Body of pancreas (tissue), 4 donors: Measurements from ENCODE around the gene ACOX3. TPM values are rescaled to one million over a fixed set of nuclear protein-coding genes. Genes with fewer than 3 reads are reported as not detected.

Experiments
- ATAC-seq: fragments of 150-250 bp; one replicate; pipeline ENCODE4 v1.9.1; 2016
- DNase-seq, 4 donors: peaks; one replicate each; pipeline ENCODE4 v3.0.0-alpha.2; 2019
- H3K27ac ChIP-seq, 4 donors: fragments of 200-600 bp; sonication (generic); 1 replicate in 3 of 4; 2 replicates in 1 of 4; pipeline versions ENCODE4 v1.5.1 to v1.6.1; 2016 to 2019; ENCODE audit warnings: mild to moderate bottlenecking in 1 of 4, mixed read lengths in 1 of 4, moderate library complexity in 1 of 4
- H3K27me3 ChIP-seq, 2 donors: fragments of 200-600 bp; sonication (generic); one replicate each; pipeline ENCODE4 v1.6.0; 2016; ENCODE audit warnings: mild to moderate bottlenecking in 1 of 2
- H3K36me3 ChIP-seq, 2 donors: fragments of 200-600 bp; sonication (generic); replicated peaks in 1 of 2; 2 replicates each; pipeline ENCODE4 v1.5.1; 2016; ENCODE audit warnings: low read depth in 2 of 2; ENCODE audit not compliant: insufficient read depth in 1 of 2
- H3K4me1 ChIP-seq: fragments of 200-600 bp; sonication (generic); one replicate; pipeline ENCODE4 v1.6.0; 2016
- H3K4me3 ChIP-seq, 2 donors: fragments of 200-600 bp; sonication (generic); 1 replicate in 1 of 2; 2 replicates in 1 of 2; pipeline ENCODE4 v1.5.1; 2016 to 2019
- H3K9me3 ChIP-seq, 3 donors: fragments of 200-600 bp; sonication (generic); 1 replicate in 2 of 3; 2 replicates in 1 of 3; pipeline ENCODE4 v1.5.1; 2016
- CTCF ChIP-seq, 7 experiments: fragments of 450-650 bp in 4 of 7; fragments of 200-600 bp in 3 of 7; sonication (generic) in 3 of 7; IDR thresholded peaks; one replicate each; pipeline ENCODE4 v1.5.1; 2016 to 2019; ENCODE audit warnings: antibody characterized with exemption in 7 of 7
- POLR2A ChIP-seq, 3 donors: fragments of 450-650 bp; IDR thresholded peaks; one replicate each; pipeline ENCODE4 v1.6.1; 2016; ENCODE audit warnings: antibody characterized with exemption in 3 of 3, mild to moderate bottlenecking in 2 of 3
- WGBS, 2 donors: methylation state at CpG; one replicate each; pipeline ENCODE4 v1.1.5; 2017; 5-methylcytosine and 5-hydroxymethylcytosine counted together
- intact Hi-C: fragments of 100-400 bp; cut with DNase I; formaldehyde crosslinking; loops from one replicate; pipeline ENCODE4 v1.15.1; 2023
- total RNA-seq, 2 donors: library from RNA; depleted of rRNA; stranded (reverse); fragments of >200 nt; gene quantifications; one replicate each; pipeline ENCODE4 v1.1.0, GENCODE V29; 2016

Gene ACOX3
- total RNA-seq, 2 donors from 2014 or later: 18.4 to 23.4 TPM

GRCh38 chr4:8404791-8405515 is 35.6 kb downstream of the ACOX3 start:
- ATAC-seq (no peak), DNase-seq (no peak)
- 68 to 82% methylated on average over 13 to 14 of the region's 14 CpGs for WGBS, 2 donors
- Histone ChIP-seq H3K4me1 (no peaks in the 10 kb centered on the region), H3K27me3 (no peaks in the 10 kb centered on the region), H3K4me3 (no peak overlapping the region), H3K27ac (no peak overlapping the region), H3K36me3 (peaks cover 5 to 8% of the 10 kb centered on the region in 2 donors), H3K9me3 (no peaks in the 10 kb centered on the region)
- intact Hi-C loops: loop anchor here (10.0 kb wide), 2 partner anchors 160 to 230 kb away; no protein-coding TSS in a partner anchor
- TF ChIP-seq POLR2A (IDR thresholded peaks at IDR 0.05): no peak
- no peak for TF ChIP-seq CTCF (IDR thresholded peaks at IDR 0.05)

GRCh38 chr4:8403976-8404375 is 36.5 kb downstream of the ACOX3 start:
- Histone ChIP-seq H3K36me3 (peaks cover 5 to 9% of the 10 kb centered on the region in 2 donors), H3K27me3 (no peaks in the 10 kb centered on the region), H3K4me1 (no peaks in the 10 kb centered on the region), H3K27ac (no peak overlapping the region), H3K9me3 (no peaks in the 10 kb centered on the region), H3K4me3 (no peak overlapping the region)
- DNase-seq (no peak), ATAC-seq (no peak)
- TF ChIP-seq CTCF (IDR thresholded peaks at IDR 0.05): no peak
- TF ChIP-seq POLR2A (IDR thresholded peaks at IDR 0.05): no peak
- intact Hi-C loops: loop anchor here (10.0 kb wide), 2 partner anchors 159 to 229 kb away; no protein-coding TSS in a partner anchor
- 80 to 94% methylated on average over 13 of the region's 13 CpGs for WGBS, 2 donors

GRCh38 chr4:8403173-8403753 is 37.3 kb downstream of the ACOX3 start:
- TF ChIP-seq CTCF (IDR thresholded peaks at IDR 0.05) (peak; percentile 62 to 86 (median 69)), POLR2A (IDR thresholded peaks at IDR 0.05) (no peak)
- Histone ChIP-seq H3K27me3 (no peaks in the 10 kb centered on the region), H3K27ac (no peak overlapping the region), H3K4me1 (no peaks in the 10 kb centered on the region), H3K36me3 (peaks cover 5 to 10% of the 10 kb centered on the region in 2 donors), H3K4me3 (no peak overlapping the region), H3K9me3 (no peaks in the 10 kb centered on the region)
- peak; percentile 73 for ATAC-seq
- intact Hi-C loops: loop anchor here (10.0 kb wide), 2 partner anchors 158 to 228 kb away; no protein-coding TSS in a partner anchor
- peak; percentile 66 to 79 (median 72) for DNase-seq
- 46 to 54% methylated on average over 12 of the region's 12 CpGs for WGBS, 2 donors

GRCh38 chr4:8402640-8403039 is 37.9 kb downstream of the ACOX3 start:
- ATAC-seq (peak; percentile 16), DNase-seq (peak in 1 of 4 donors; percentile 13)
- Histone ChIP-seq H3K4me3 (no peak overlapping the region), H3K36me3 (peaks cover 5 to 10% of the 10 kb centered on the region in 2 donors), H3K27ac (no peak overlapping the region), H3K9me3 (no peaks in the 10 kb centered on the region), H3K27me3 (no peaks in the 10 kb centered on the region), H3K4me1 (no peaks in the 10 kb centered on the region)
- TF ChIP-seq CTCF (IDR thresholded peaks at IDR 0.05) (no peak), POLR2A (IDR thresholded peaks at IDR 0.05) (no peak)
- 70 to 90% methylated on average over 12 to 14 of the region's 14 CpGs for WGBS, 2 donors
- intact Hi-C loops: loop anchor here (10.0 kb wide), 2 partner anchors 158 to 228 kb away; no protein-coding TSS in a partner anchor
